Stimulated activated CD4-positive, alpha-beta T cell treated with anti-CD3 and anti-CD28 coated beads, Interleukin-2, amount 100 ng/mL, for 24 hours (primary cell): ENCODE measurements around the gene SPEN.
A peak's percentile ranks its signal among the peaks of the same experiment; 100 is the strongest.
"Not testable (repeated sequence)": the region's sequence is repeated elsewhere in the genome, so short reads cannot be mapped to it uniquely, and the experiment has no call there.

Experiments
- DNase-seq, 2 donors: peaks; one replicate each; pipeline ENCODE4 v3.0.0-alpha.2; 2020

The SPEN gene

GRCh38 chr1:15833842-15834405 lies 13.6 kb upstream of the SPEN start:
- no peak for DNase-seq

GRCh38 chr1:15834406-15835204 lies 12.9 kb upstream of the SPEN start:
- DNase-seq = peak; percentile 88 to 89

- no peak for DNase-seq
Measured at GRCh38 chr1:15835205-15835740, 12.2 kb upstream of the SPEN start.

- DNase-seq = peak; percentile 99 to 100
Measured at GRCh38 chr1:15835741-15836510, 11.6 kb upstream of the SPEN start.

GRCh38 chr1:15836511-15836771 lies 11.1 kb upstream of the SPEN start:
- DNase-seq = not testable (repeated sequence)

GRCh38 chr1:15836772-15837669 lies 10.5 kb upstream of the SPEN start:
- DNase-seq = peak; percentile 54 to 60

- no peak for DNase-seq
Measured at GRCh38 chr1:15837931-15838330, 9.6 kb upstream of the SPEN start.

- no peak for DNase-seq
Measured at GRCh38 chr1:15838721-15839120, 8.8 kb upstream of the SPEN start.

- DNase-seq = no peak
Measured at GRCh38 chr1:15843826-15844572, 3.5 kb upstream of the SPEN start.

- DNase-seq = not testable (repeated sequence)
Measured at GRCh38 chr1:15846056-15846455, 1.5 kb upstream of the SPEN start.

- DNase-seq = peak in 1 of 2 donors; percentile 36
Measured at GRCh38 chr1:15847893-15848142, 311 bp downstream of the SPEN start.

- DNase-seq = peak; percentile 50 to 52
Measured at GRCh38 chr1:15848143-15848928, 829 bp downstream of the SPEN start.

GRCh38 chr1:15848929-15849774 lies 1.6 kb downstream of the SPEN start:
- DNase-seq = peak; percentile 72 to 78

GRCh38 chr1:15849775-15850324 lies 2.3 kb downstream of the SPEN start:
- peak; percentile 46 to 53 for DNase-seq

- no peak for DNase-seq
Measured at GRCh38 chr1:15850471-15851001, 3.0 kb downstream of the SPEN start.

GRCh38 chr1:15851210-15852035 lies 3.9 kb downstream of the SPEN start:
- no peak for DNase-seq

- DNase-seq = no peak
Measured at GRCh38 chr1:15852036-15852827, 4.7 kb downstream of the SPEN start.

GRCh38 chr1:15852828-15853302 lies 5.4 kb downstream of the SPEN start:
- DNase-seq = no peak
